Loucy (cell line): Measurements from ENCODE around the gene DHX32.

Experiments
- H2AFZ ChIP-seq: fragments of 200-600 bp; sonication (generic); 2 replicates; pipeline ENCODE4 v1.6.0; 2016; ENCODE audit warnings: antibody characterized with exemption, mild to moderate bottlenecking, low read length, moderate library complexity
- H3F3A ChIP-seq: fragments of 200-600 bp; 2 replicates; pipeline ENCODE4 v1.6.0; 2016; ENCODE audit warnings: antibody characterized with exemption, low read depth, mild to moderate bottlenecking
- H3K27me3 ChIP-seq: fragments of 200-600 bp; sonication (generic); 2 replicates; pipeline ENCODE4 v1.6.1; 2014; ENCODE audit warnings: low read length, mild to moderate bottlenecking; ENCODE audit not compliant: insufficient read depth, poor library complexity, severe bottlenecking
- H3K36me3 ChIP-seq: fragments of 200-600 bp; sonication (generic); 2 replicates; pipeline ENCODE4 v1.6.1; 2016; ENCODE audit warnings: low read length; ENCODE audit not compliant: insufficient read depth
- H3K4me1 ChIP-seq: fragments of 200-600 bp; sonication (generic); 2 replicates; pipeline ENCODE4 v1.5.1; 2014; ENCODE audit warnings: low read length, mild to moderate bottlenecking; ENCODE audit not compliant: insufficient read depth, poor library complexity, severe bottlenecking
- H3K4me2 ChIP-seq: fragments of 200-600 bp; sonication (generic); 2 replicates; pipeline ENCODE4 v1.6.0; 2014; ENCODE audit warnings: antibody characterized with exemption, low read length, low read depth, mild to moderate bottlenecking; ENCODE audit not compliant: poor library complexity, severe bottlenecking
- H3K4me3 ChIP-seq: fragments of 200-600 bp; sonication (generic); 2 replicates; pipeline ENCODE4 v1.5.1; 2014; ENCODE audit warnings: low read length, mild to moderate bottlenecking, mixed read lengths; ENCODE audit not compliant: poor library complexity, severe bottlenecking
- H3K79me2 ChIP-seq: fragments of 200-600 bp; sonication (generic); 2 replicates; pipeline ENCODE4 v1.6.1; 2014; ENCODE audit warnings: low read length; ENCODE audit not compliant: insufficient read depth
- H3K9ac ChIP-seq: fragments of 200-600 bp; sonication (generic); 2 replicates; pipeline ENCODE4 v1.6.0; 2014; ENCODE audit warnings: mild to moderate bottlenecking, low read depth, low read length, moderate library complexity; ENCODE audit not compliant: poor library complexity, severe bottlenecking
- H3K9me2 ChIP-seq: fragments of 200-600 bp; sonication (generic); replicated peaks from 2 replicates; pipeline ENCODE4 v1.6.1; 2016; ENCODE audit warnings: low read depth, low read length, mixed read lengths
- H3K9me3 ChIP-seq: fragments of 200-600 bp; sonication (generic); 2 replicates; pipeline ENCODE4 v1.6.1; 2014; ENCODE audit warnings: mild to moderate bottlenecking, antibody characterized with exemption, low read length, low read depth; ENCODE audit not compliant: insufficient read depth
- H4K20me1 ChIP-seq: fragments of 200-600 bp; sonication (generic); 2 replicates; pipeline ENCODE4 v1.6.0; 2014; ENCODE audit warnings: antibody characterized with exemption, low read length, mild to moderate bottlenecking; ENCODE audit not compliant: insufficient read depth, poor library complexity, severe bottlenecking
- EZH2phosphoT487 ChIP-seq: fragments of 200-600 bp; IDR thresholded peaks from 2 replicates; pipeline ENCODE4 v1.6.1; 2018; ENCODE audit warnings: antibody characterized with exemption, mild to moderate bottlenecking, moderate library complexity, borderline replicate concordance
- TF ChIP-seq, protein P1 (sequence below): fragments of 200-600 bp; sonication (generic); conservative IDR thresholded peaks from 2 replicates; pipeline ENCODE4 v1.5.1; 2014; ENCODE audit warnings: mild to moderate bottlenecking, antibody characterized with exemption, low read length

DHX32 gene

DNA sequence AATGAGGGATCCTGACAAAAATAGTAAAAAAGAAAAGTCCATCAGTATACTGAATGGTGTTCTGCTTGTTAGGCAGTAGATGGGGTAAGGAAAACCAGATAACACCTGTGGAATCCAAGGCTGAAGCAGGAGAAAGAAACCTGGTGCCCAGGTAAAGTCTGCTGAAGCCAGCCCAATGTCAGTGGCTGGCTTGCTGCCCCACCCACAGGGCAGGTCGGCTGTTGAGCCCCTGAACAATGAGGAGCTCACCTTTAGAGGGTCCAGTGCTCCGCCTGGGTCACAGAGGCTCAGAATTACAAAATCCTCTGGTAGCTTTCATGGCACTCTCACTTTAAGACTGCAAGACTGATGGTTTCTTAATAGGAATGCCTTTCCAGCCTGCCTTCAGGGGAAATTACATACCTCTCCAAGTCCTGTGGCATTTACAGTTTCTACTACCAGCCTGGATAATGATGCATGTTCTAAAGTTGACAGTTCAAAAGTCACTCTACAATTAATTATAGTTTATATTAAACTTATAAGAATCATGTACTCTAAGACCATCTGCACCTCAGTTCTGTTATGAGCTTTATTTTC is 23.8 kb downstream of the DHX32 start:
- Histone ChIP-seq H3K36me3 (no peaks in the 10 kb centered on the region), H3K27me3 (no peaks in the 10 kb centered on the region), H3K4me2 (no peak overlapping the region), H4K20me1 (no peaks in the 10 kb centered on the region), H3F3A (no peaks in the 10 kb centered on the region), H3K4me3 (no peak overlapping the region), H3K79me2 (no peaks in the 10 kb centered on the region), H3K9me2 (no peaks in the 10 kb centered on the region), H3K9ac (no peak overlapping the region), H3K4me1 (no peaks in the 10 kb centered on the region), H3K9me3 (no peaks in the 10 kb centered on the region), H2AFZ (no peak overlapping the region)
- TF ChIP-seq, protein P1, sequence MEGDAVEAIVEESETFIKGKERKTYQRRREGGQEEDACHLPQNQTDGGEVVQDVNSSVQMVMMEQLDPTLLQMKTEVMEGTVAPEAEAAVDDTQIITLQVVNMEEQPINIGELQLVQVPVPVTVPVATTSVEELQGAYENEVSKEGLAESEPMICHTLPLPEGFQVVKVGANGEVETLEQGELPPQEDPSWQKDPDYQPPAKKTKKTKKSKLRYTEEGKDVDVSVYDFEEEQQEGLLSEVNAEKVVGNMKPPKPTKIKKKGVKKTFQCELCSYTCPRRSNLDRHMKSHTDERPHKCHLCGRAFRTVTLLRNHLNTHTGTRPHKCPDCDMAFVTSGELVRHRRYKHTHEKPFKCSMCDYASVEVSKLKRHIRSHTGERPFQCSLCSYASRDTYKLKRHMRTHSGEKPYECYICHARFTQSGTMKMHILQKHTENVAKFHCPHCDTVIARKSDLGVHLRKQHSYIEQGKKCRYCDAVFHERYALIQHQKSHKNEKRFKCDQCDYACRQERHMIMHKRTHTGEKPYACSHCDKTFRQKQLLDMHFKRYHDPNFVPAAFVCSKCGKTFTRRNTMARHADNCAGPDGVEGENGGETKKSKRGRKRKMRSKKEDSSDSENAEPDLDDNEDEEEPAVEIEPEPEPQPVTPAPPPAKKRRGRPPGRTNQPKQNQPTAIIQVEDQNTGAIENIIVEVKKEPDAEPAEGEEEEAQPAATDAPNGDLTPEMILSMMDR = no peak
- no peak for TF ChIP-seq EZH2phosphoT487

DNA sequence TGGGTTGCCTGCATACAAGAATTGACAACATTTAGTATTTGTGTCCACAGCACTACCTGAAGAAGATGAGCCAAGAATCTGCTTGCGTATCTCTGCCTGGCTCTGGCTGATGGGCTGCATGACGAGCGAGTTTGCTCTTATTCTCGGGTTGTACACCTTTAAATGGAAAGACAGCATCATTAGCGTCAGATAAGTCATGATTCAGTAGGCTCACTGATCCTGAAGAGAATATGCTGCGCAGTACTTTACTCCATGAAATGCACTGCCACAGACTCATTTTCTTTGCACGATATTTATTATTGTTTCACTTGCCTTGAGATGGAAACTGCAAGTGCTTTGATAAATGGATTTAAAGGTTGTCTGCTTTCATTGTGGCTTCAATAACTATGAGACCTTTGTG is 28.6 kb downstream of the DHX32 start:
- Histone ChIP-seq H3K4me3 (no peak overlapping the region), H3K4me2 (no peak overlapping the region), H3K27me3 (no peaks in the 10 kb centered on the region), H3F3A (no peaks in the 10 kb centered on the region), H3K4me1 (no peaks in the 10 kb centered on the region), H2AFZ (no peak overlapping the region), H3K36me3 (no peaks in the 10 kb centered on the region), H3K9me2 (no peaks in the 10 kb centered on the region), H3K79me2 (no peaks in the 10 kb centered on the region), H3K9me3 (no peaks in the 10 kb centered on the region), H3K9ac (no peak overlapping the region), H4K20me1 (no peaks in the 10 kb centered on the region)
- no peak for TF ChIP-seq EZH2phosphoT487
- TF ChIP-seq, protein P1 = no peak

DNA sequence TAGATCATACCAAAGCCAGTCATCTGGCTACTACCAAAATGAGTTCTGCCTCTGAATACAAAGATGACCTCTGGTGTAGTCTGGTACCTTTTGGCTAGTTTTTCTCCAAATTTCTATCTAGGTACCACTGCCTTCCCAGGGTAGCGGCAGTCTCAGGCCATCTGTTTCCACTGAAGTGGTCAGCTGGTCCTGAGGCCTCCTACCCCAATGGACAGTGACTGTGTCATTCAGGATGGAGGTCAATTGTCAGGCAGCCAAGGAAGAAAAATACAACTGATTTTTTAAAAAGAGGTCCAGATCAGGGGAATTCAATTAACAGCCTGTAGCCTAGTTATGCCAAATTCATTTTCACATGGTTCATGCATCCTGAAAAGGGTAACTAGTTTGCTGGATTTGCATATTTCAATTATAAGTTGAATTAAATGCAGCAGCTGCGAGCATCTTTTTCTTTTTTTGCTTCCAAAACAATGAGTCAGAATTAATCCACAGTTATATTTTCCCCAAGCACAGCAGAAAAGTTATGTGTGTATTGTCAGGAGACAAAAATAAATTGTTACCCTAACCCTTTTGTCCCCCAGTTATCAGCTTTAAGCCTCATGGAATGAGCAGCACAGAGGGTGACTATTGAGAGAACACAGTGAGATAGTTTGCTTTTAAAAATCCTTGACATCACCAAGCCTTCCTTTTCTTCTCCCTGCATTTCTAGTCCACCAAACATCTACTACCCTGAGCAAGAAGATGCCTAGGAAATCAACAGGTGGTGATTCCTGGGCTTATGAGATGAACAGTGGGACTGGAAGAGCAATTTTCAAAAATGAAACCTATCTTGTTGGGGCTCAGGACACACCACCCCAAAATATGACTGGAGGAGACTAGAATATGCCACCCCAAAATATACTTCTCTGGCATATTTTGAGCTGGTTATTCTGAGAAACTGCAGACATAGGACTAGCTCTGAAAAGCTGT is 30.0 kb downstream of the DHX32 start:
- Histone ChIP-seq H3F3A (no peaks in the 10 kb centered on the region), H3K4me2 (no peak overlapping the region), H3K36me3 (no peaks in the 10 kb centered on the region), H3K4me3 (no peak overlapping the region), H3K9me3 (no peaks in the 10 kb centered on the region), H2AFZ (no peak overlapping the region), H3K9me2 (no peaks in the 10 kb centered on the region), H3K4me1 (no peaks in the 10 kb centered on the region), H3K27me3 (no peaks in the 10 kb centered on the region), H4K20me1 (no peaks in the 10 kb centered on the region), H3K9ac (no peak overlapping the region), H3K79me2 (no peaks in the 10 kb centered on the region)
- TF ChIP-seq, protein P1 = no peak
- TF ChIP-seq EZH2phosphoT487 = no peak
